ENCODE results near the gene CETP. TPM values are rescaled to one million over a fixed set of nuclear protein-coding genes. Genes with fewer than 3 reads are reported as not detected.

CETP gene
- total and polyA plus RNA-seq, 4 donors: 3.3 to 24.0 (median 6.3) TPM

DNA sequence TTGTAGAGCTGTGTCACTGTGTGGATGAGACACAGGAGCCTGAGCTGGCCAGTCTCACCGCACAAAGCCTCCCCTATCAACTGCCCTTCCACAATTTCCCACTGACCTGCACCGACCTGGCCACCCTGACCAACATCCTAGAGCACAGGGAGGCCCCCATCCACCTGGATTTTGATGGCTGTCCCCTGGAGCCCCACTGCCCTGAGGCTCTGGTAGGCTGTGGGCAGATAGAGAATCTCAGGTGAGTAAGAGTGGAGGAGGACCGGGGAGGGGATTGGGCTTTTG lies 65.0 kb downstream of the CETP start:
- H3K36me3 ChIP-seq (ENCODE audit: control insufficient read depth in 4 of 4, insufficient read depth in 3 of 4, low read depth in 1 of 4, low read length in 3 of 4): peaks cover 0 to 6% (median 3%) of the 10 kb centered on the region in 4 donors
- 91% methylated on average over 3 of the region's 3 CpGs for WGBS
- no peak overlapping the region for H3K27ac ChIP-seq (ENCODE audit: low read depth in 1 of 2, low read length in 2 of 2)

GRCh38 chr16:57027067-57027466 lies 65.3 kb downstream of the CETP start:
- peaks cover 0 to 2% (median 0%) of the 10 kb centered on the region in 4 donors for H3K36me3 ChIP-seq (ENCODE audit: control insufficient read depth in 4 of 4, insufficient read depth in 3 of 4, low read depth in 1 of 4, low read length in 3 of 4)
- H3K9me3 ChIP-seq (ENCODE audit: control insufficient read depth in 4 of 4, low read length in 3 of 4): no peaks in the 10 kb centered on the region
- DNase-seq (ENCODE audit: low spot score): no peak
- H3K4me3 ChIP-seq (ENCODE audit: low read depth in 1 of 3, low read length in 3 of 3): no peak overlapping the region
- no peaks in the 10 kb centered on the region for H3K4me1 ChIP-seq (ENCODE audit: control insufficient read depth in 4 of 4, insufficient read depth in 4 of 4, low read length in 3 of 4)
- no peak overlapping the region for H3K9ac ChIP-seq (ENCODE audit: low read depth in 1 of 2, low read length in 2 of 2)
- H3K27ac ChIP-seq (ENCODE audit: low read depth in 1 of 2, low read length in 2 of 2): no peak overlapping the region
- WGBS: over 99% methylated on average over 2 of the region's 2 CpGs
- no peak for TF ChIP-seq NR2F2 (IDR thresholded peaks at IDR 0.05)
- TF ChIP-seq FOXA2 (IDR thresholded peaks at IDR 0.05): no peak
- TF ChIP-seq, protein P1, sequence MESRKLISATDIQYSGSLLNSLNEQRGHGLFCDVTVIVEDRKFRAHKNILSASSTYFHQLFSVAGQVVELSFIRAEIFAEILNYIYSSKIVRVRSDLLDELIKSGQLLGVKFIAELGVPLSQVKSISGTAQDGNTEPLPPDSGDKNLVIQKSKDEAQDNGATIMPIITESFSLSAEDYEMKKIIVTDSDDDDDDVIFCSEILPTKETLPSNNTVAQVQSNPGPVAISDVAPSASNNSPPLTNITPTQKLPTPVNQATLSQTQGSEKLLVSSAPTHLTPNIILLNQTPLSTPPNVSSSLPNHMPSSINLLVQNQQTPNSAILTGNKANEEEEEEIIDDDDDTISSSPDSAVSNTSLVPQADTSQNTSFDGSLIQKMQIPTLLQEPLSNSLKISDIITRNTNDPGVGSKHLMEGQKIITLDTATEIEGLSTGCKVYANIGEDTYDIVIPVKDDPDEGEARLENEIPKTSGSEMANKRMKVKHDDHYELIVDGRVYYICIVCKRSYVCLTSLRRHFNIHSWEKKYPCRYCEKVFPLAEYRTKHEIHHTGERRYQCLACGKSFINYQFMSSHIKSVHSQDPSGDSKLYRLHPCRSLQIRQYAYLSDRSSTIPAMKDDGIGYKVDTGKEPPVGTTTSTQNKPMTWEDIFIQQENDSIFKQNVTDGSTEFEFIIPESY (IDR thresholded peaks at IDR 0.05): no peak
- no peak for TF ChIP-seq YY1 (IDR thresholded peaks at IDR 0.05)
- no peak for TF ChIP-seq RXRA (IDR thresholded peaks at IDR 0.05)
- no peak for TF ChIP-seq GABPA (IDR thresholded peaks at IDR 0.05 in 1 of 2, conservative IDR thresholded peaks at IDR 0.05 in 1 of 2)
- TF ChIP-seq, protein P2, sequence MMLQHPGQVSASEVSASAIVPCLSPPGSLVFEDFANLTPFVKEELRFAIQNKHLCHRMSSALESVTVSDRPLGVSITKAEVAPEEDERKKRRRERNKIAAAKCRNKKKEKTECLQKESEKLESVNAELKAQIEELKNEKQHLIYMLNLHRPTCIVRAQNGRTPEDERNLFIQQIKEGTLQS (IDR thresholded peaks at IDR 0.05): no peak
- TF ChIP-seq, protein P3, sequence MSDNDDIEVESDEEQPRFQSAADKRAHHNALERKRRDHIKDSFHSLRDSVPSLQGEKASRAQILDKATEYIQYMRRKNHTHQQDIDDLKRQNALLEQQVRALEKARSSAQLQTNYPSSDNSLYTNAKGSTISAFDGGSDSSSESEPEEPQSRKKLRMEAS (IDR thresholded peaks at IDR 0.05): no peak
- no peak for TF ChIP-seq FOXA1 (IDR thresholded peaks at IDR 0.05)
- TF ChIP-seq RAD21 (IDR thresholded peaks at IDR 0.05): no peak
- TF ChIP-seq, protein P4, sequence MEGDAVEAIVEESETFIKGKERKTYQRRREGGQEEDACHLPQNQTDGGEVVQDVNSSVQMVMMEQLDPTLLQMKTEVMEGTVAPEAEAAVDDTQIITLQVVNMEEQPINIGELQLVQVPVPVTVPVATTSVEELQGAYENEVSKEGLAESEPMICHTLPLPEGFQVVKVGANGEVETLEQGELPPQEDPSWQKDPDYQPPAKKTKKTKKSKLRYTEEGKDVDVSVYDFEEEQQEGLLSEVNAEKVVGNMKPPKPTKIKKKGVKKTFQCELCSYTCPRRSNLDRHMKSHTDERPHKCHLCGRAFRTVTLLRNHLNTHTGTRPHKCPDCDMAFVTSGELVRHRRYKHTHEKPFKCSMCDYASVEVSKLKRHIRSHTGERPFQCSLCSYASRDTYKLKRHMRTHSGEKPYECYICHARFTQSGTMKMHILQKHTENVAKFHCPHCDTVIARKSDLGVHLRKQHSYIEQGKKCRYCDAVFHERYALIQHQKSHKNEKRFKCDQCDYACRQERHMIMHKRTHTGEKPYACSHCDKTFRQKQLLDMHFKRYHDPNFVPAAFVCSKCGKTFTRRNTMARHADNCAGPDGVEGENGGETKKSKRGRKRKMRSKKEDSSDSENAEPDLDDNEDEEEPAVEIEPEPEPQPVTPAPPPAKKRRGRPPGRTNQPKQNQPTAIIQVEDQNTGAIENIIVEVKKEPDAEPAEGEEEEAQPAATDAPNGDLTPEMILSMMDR (IDR thresholded peaks at IDR 0.05; ENCODE audit: low read depth, low read length, missing input control): no peak
- TF ChIP-seq HNF4G (IDR thresholded peaks at IDR 0.05): no peak
- no peak for TF ChIP-seq SP1 (IDR thresholded peaks at IDR 0.05)
- H3K27me3 ChIP-seq (ENCODE audit: control insufficient read depth in 4 of 4, insufficient read depth in 4 of 4, low read length in 3 of 4): no peaks in the 10 kb centered on the region

More for the DNA sequence above, 65.0 kb downstream of the CETP start:
- Histone ChIP-seq H3K27me3 (ENCODE audit: control insufficient read depth in 4 of 4, insufficient read depth in 4 of 4, low read length in 3 of 4) (no peaks in the 10 kb centered on the region), H3K9ac (ENCODE audit: low read depth in 1 of 2, low read length in 2 of 2) (no peak overlapping the region), H3K4me3 (ENCODE audit: low read depth in 1 of 3, low read length in 3 of 3) (no peak overlapping the region), H3K9me3 (ENCODE audit: control insufficient read depth in 4 of 4, low read length in 3 of 4) (no peaks in the 10 kb centered on the region), H3K4me1 (ENCODE audit: control insufficient read depth in 4 of 4, insufficient read depth in 4 of 4, low read length in 3 of 4) (no peaks in the 10 kb centered on the region)
- TF ChIP-seq HNF4G (IDR thresholded peaks at IDR 0.05) (no peak), SP1 (IDR thresholded peaks at IDR 0.05) (no peak)
- TF ChIP-seq, protein P3 (IDR thresholded peaks at IDR 0.05): no peak
- no peak for DNase-seq (ENCODE audit: low spot score)

DNA sequence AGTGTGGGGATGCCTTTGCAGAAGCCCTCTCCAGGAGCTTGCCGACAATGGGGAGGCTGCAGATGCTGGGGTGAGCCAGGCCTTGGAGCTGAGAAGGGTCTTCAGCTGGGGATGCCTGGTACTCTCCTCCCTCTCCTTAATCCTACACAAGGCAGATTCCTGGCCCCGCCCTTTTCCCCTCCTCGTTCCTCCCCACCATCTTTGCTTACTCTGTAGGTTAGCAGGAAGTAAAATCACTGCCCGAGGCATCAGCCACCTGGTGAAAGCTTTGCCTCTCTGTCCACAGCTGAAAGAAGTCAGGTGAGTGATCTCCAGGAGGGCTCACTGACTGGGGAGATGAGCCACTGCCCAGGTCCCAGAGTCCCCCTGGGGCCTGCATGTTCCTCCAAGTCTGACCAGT lies 66.3 kb downstream of the CETP start:
- Histone ChIP-seq H3K4me3 (ENCODE audit: low read depth in 1 of 3, low read length in 3 of 3) (no peak overlapping the region), H3K4me1 (ENCODE audit: control insufficient read depth in 4 of 4, insufficient read depth in 4 of 4, low read length in 3 of 4) (no peaks in the 10 kb centered on the region), H3K9ac (ENCODE audit: low read depth in 1 of 2, low read length in 2 of 2) (no peak overlapping the region), H3K27me3 (ENCODE audit: control insufficient read depth in 4 of 4, insufficient read depth in 4 of 4, low read length in 3 of 4) (no peaks in the 10 kb centered on the region), H3K9me3 (ENCODE audit: control insufficient read depth in 4 of 4, low read length in 3 of 4) (no peaks in the 10 kb centered on the region), H3K27ac (ENCODE audit: low read depth in 1 of 2, low read length in 2 of 2) (no peak overlapping the region), H3K36me3 (ENCODE audit: control insufficient read depth in 4 of 4, insufficient read depth in 3 of 4, low read depth in 1 of 4, low read length in 3 of 4) (peaks cover 0 to 3% (median 2%) of the 10 kb centered on the region in 4 donors)
- 82% methylated on average over 4 of the region's 4 CpGs for WGBS
- no peak for DNase-seq (ENCODE audit: low spot score)
- TF ChIP-seq REST (IDR thresholded peaks at IDR 0.05) (no peak), FOXA2 (IDR thresholded peaks at IDR 0.05) (no peak), NR2F2 (IDR thresholded peaks at IDR 0.05) (no peak), HNF4A (conservative IDR thresholded peaks at IDR 0.05) (no peak), YY1 (IDR thresholded peaks at IDR 0.05) (no peak), SP1 (IDR thresholded peaks at IDR 0.05) (no peak), HNF4G (IDR thresholded peaks at IDR 0.05) (no peak), RAD21 (IDR thresholded peaks at IDR 0.05) (no peak), TAF1 (conservative IDR thresholded peaks at IDR 0.05) (no peak)
- TF ChIP-seq, protein P1 (IDR thresholded peaks at IDR 0.05): no peak

Measured in liver (tissue), 9 donors.